K562 (cell line): Measurements from ENCODE around the gene PABPC1L. TPM values are rescaled to one million over a fixed set of nuclear protein-coding genes. Genes with fewer than 3 reads are reported as not detected.

Source experiments
- ATF4 ChIP-seq: fragments of 450-650 bp; formaldehyde crosslinking; IDR thresholded peaks from 2 replicates; pipeline ENCODE4 v1.4.0; 2022; ENCODE audit warnings: mild to moderate bottlenecking, moderate library complexity
- CBX8 ChIP-seq: fragments of 200-600 bp; sonication (generic); IDR thresholded peaks from 2 replicates; pipeline ENCODE4 v1.6.1; 2012; ENCODE audit warnings: borderline replicate concordance, mixed run types, low read depth, mild to moderate bottlenecking, moderate library complexity, mixed read lengths, low read length, control low read depth, inconsistent platforms; ENCODE audit not compliant: poor library complexity, severe bottlenecking; ENCODE audit errors: extremely low read depth
- CEBPZ ChIP-seq: fragments of 150-350 bp; IDR thresholded peaks from 2 replicates; pipeline ENCODE4 v1.6.1; 2014; ENCODE audit warnings: low read depth, mild to moderate bottlenecking, low read length, borderline replicate concordance
- IFI16 ChIP-seq: fragments of 250-450 bp; sonication (Bioruptor Pico); IDR thresholded peaks from 2 replicates; pipeline ENCODE4 v2.1.2; 2022; ENCODE audit warnings: mild to moderate bottlenecking, inconsistent platforms
- MYC ChIP-seq, 2 experiments: fragments of 250-450 bp in 1 of 2; sonication (Bioruptor Pico) in 1 of 2; IDR thresholded peaks; 2 replicates each; pipeline versions ENCODE4 v1.5.1 to v1.6.1; 2012 to 2021; ENCODE audit warnings: low read depth in 2 of 2, borderline replicate concordance in 1 of 2, improper control_type of control experiment in 1 of 2, low read length in 1 of 2, mild to moderate bottlenecking in 1 of 2, moderate library complexity in 1 of 2
- NFE2 ChIP-seq: IDR thresholded peaks from 2 replicates; pipeline ENCODE4 v1.6.1; 2014; ENCODE audit warnings: antibody characterized with exemption, low read depth
- RBFOX2 ChIP-seq: fragments of 200-400 bp; formaldehyde crosslinking; IDR thresholded peaks from 2 replicates; pipeline ENCODE4 v1.6.1; 2017; ENCODE audit warnings: low read depth, mild to moderate bottlenecking, low read length, moderate library complexity
- RUNX1 ChIP-seq: sonication (generic); IDR thresholded peaks from 2 replicates; pipeline ENCODE4 v1.6.1; 2016; ENCODE audit warnings: antibody characterized with exemption, low read depth
- SMARCA5 ChIP-seq: fragments of 450-650 bp; IDR thresholded peaks from 2 replicates; pipeline ENCODE4 v1.6.1; 2016
- ZBTB2 ChIP-seq: fragments of 450-650 bp; IDR thresholded peaks from 2 replicates; pipeline ENCODE4 v1.6.1; 2016; ENCODE audit warnings: antibody characterized with exemption
- ZC3H11A ChIP-seq: IDR thresholded peaks from 2 replicates; pipeline ENCODE4 v1.6.1; 2012; ENCODE audit warnings: low read depth, low read length, improper control_type of control experiment
- ZFX ChIP-seq: sonication (generic); formaldehyde crosslinking; IDR thresholded peaks from 2 replicates; pipeline ENCODE4 v1.8.0; 2022; ENCODE audit warnings: mild to moderate bottlenecking, missing genetic modification reagents, moderate library complexity
- ZNF212 ChIP-seq: fragments of 450-650 bp; formaldehyde crosslinking; IDR thresholded peaks from 2 replicates; pipeline ENCODE4 v1.4.0; 2020; ENCODE audit warnings: mild to moderate bottlenecking
- ZNF639 ChIP-seq, 2 experiments: fragments of 200-800 bp in 1 of 2; sonication (Bioruptor generic) in 1 of 2; sonication (generic) in 1 of 2; formaldehyde crosslinking in 1 of 2; IDR thresholded peaks in 1 of 2; conservative IDR thresholded peaks in 1 of 2; 2 replicates each; pipeline versions ENCODE4 v1.5.0 to v1.6.1; 2016 to 2020; ENCODE audit warnings: missing compliant biosample characterization in 1 of 2, missing genetic modification characterization in 1 of 2, missing genetic modification reagents in 1 of 2
- polyA plus RNA-seq, 8 experiments: library from polyadenylated mRNA; depleted of rRNA in 4 of 8; stranded (reverse) in 5 of 8; unstranded in 3 of 8; fragments of >200 nt; fragmentation: Nextera tagmentation in 2 of 8; fragmentation: Illumina TruSeq in 1 of 8; extraction: Ambion mirVana in 2 of 8; extraction: Trizol in 1 of 8; gene quantifications; 2 replicates each; pipeline versions ENCODE4 v1.2.1 to v1.2.3, GENCODE V29; 2011 to 2014; ENCODE audit warnings: inconsistent platforms in 1 of 8, missing spikeins in 1 of 8
- total RNA-seq, 7 experiments: library from RNA; depleted of rRNA in 6 of 7; stranded (reverse); fragments of >200 nt in 6 of 7; fragmentation: Illumina TruSeq in 2 of 7; extraction: Trizol in 2 of 7; gene quantifications; 2 replicates each; pipeline versions ENCODE4 v1.2.1 to v1.2.3, GENCODE V29; 2011 to 2021; ENCODE audit warnings: low replicate concordance in 1 of 7

The PABPC1L gene
- total and polyA plus RNA-seq, 9 of the 15 experiments (the other 6 are each of a cell fraction or from before 2014, with no cell fraction given) = 6.0 to 90.3 (median 15.8) TPM

GRCh38 chr20:44910690-44911262 lies 916 bp downstream of the PABPC1L start (continued):
- TF ChIP-seq RUNX1 (no peak), ZC3H11A (peak; percentile 62; the same call in 1 of the 2 replicates), ZNF639 (CRISPR knock-in tag; conservative IDR thresholded peaks at IDR 0.05 in 1 of 2, IDR thresholded peaks at IDR 0.05 in 1 of 2) (peak in 1 of 2 experiments; percentile 16; a peak in 1 of 4 replicates), ZFX (CRISPR knock-in tag) (peak; percentile 49; the same call in 1 of the 2 replicates), SMARCA5 (no peak), ZBTB2 (no peak), CEBPZ (no peak), MYC (IDR thresholded peaks at IDR 0.05; ENCODE audit: low read depth, low read length) (0 out of 2 replicates have a peak, but pooled peaks have one; percentile 2), MYC (CRISPR knock-in tag; IDR thresholded peaks at IDR 0.05; ENCODE audit: borderline replicate concordance, low read depth) (no peak), ATF4 (CRISPR knock-in tag) (no peak), NFE2 (no peak), RBFOX2 (peak; percentile 23), ZNF212 (CRISPR knock-in tag) (no peak), CBX8 (no peak), IFI16 (CRISPR knock-in tag) (no peak)
